Heart right ventricle (tissue), 16 donors: Measurements from ENCODE around the gene TTC9. TPM values are rescaled to one million over a fixed set of nuclear protein-coding genes. Genes with fewer than 3 reads are reported as not detected.

ENCODE experiments used
- ATAC-seq, 8 donors: fragments of 200-7000 bp; cut with Tn5 transposase; one replicate each; pipeline ENCODE4 v1.9.1; 2020; ENCODE audit warnings: mild to moderate bottlenecking in 8 of 8, moderate library complexity in 8 of 8, moderate number of reproducible peaks in 1 of 8
- DNase-seq, 2 donors: peaks; one replicate each; pipeline ENCODE4 v3.0.0-alpha.2; 2020
- H3K27ac ChIP-seq, 10 donors: fragments of 200-600 bp; sonication (generic) in 2 of 10; one replicate each; pipeline versions ENCODE4 v1.5.0 to v1.8.0; 2020 to 2022; ENCODE audit warnings: mild to moderate bottlenecking in 3 of 10
- H3K27me3 ChIP-seq, 7 donors: fragments of 200-600 bp; one replicate each; pipeline ENCODE4 v1.8.0; 2021 to 2022; ENCODE audit warnings: mild to moderate bottlenecking in 2 of 7
- H3K36me3 ChIP-seq, 9 donors: fragments of 200-600 bp; sonication (generic) in 1 of 9; one replicate each; pipeline versions ENCODE4 v1.5.0 to v1.8.0; 2020 to 2022; ENCODE audit warnings: mild to moderate bottlenecking in 2 of 9
- H3K4me1 ChIP-seq, 9 donors: fragments of 200-600 bp; sonication (generic) in 1 of 9; one replicate each; pipeline versions ENCODE4 v1.5.0 to v1.8.0; 2020 to 2022; ENCODE audit warnings: mild to moderate bottlenecking in 4 of 9
- H3K4me3 ChIP-seq, 10 donors: fragments of 200-600 bp; sonication (generic) in 2 of 10; one replicate each; pipeline versions ENCODE4 v1.5.0 to v1.8.0; 2020 to 2022; ENCODE audit warnings: mild to moderate bottlenecking in 7 of 10, moderate library complexity in 2 of 10
- H3K9me3 ChIP-seq, 11 donors: fragments of 200-600 bp in 10 of 11; sonication (generic) in 2 of 11; one replicate each; pipeline versions ENCODE4 v1.5.0 to v1.8.0; 2013 to 2022; ENCODE audit warnings: mild to moderate bottlenecking in 2 of 11, control low read depth in 1 of 11, moderate library complexity in 1 of 11
- WGBS, 2 donors: extraction: QIAGEN DNeasy Blood & Tissue Kit; methylation state at CpG; one replicate each; pipeline ENCODE4 v1.1.7; 2013; ENCODE audit warnings: inconsistent platforms in 1 of 2; 5-methylcytosine and 5-hydroxymethylcytosine counted together
- intact Hi-C, 10 donors: fragments of 100-400 bp; cut with DNase I; formaldehyde crosslinking; loops; one replicate each; pipeline versions ENCODE4 v1.11.1 to v1.14.2; 2022
- polyA plus RNA-seq, 2 donors: library from polyadenylated mRNA; stranded (reverse); fragments of 200-250 nt; gene quantifications; one replicate each; pipeline ENCODE4 v1.2.3, GENCODE V29; 2013
- total RNA-seq, 10 donors: library from RNA; stranded (reverse); fragmentation: NEBNext Ultra II Directional in 3 of 10; extraction: Animal tissue kit (Norgen Biotek cat#: 25700) in 3 of 10; gene quantifications; one replicate each; pipeline versions ENCODE4 v1.2.1 to v1.2.4, GENCODE V29; 2021 to 2023
- TF ChIP-seq, protein P1 (sequence below), 9 donors: fragments of 200-600 bp; sonication (generic) in 2 of 9; IDR thresholded peaks; one replicate each; pipeline versions ENCODE4 v1.5.0 to v1.8.0; 2021 to 2022; ENCODE audit warnings: antibody characterized with exemption in 9 of 9, mild to moderate bottlenecking in 5 of 9, moderate library complexity in 1 of 9
- donor health status: Arrhythmogenic right ventricular cardiomyopathy.
- donor health status: ischemic (EF 13 %, LVEDD 7.1; RV severe dilation, severe dysfunction).
- donor health status: healthy with polysubstance abuse.
- donor health status: DM: no; HTN: yes; CAD: no.
- donor health status: DM: no; HTN: no; CAD: no.
- donor health status: ischemic (EF 25% LVEDD 6.9; RV normal size, moderate dysfunction).
- donor health status: ischemic (EF 25% LVEDD 5.7; RV mildly dilated, moderate dysfunction).
- donor health status: healthy.
- donor health status: DM: yes; HTN: yes; CAD: no.
- donor health status: Ischemic cardiomyopathy.
- donor health status: ischemic (EF 35%, LVEDD 5.7; RV mildly dilated, moderate dysfunction).
- donor health status: nonischemic (EF 11% LVEDD 7.7; RV severe dilation, severe dysfunction).
- donor health status: DM: yes; HTN: yes; CAD: no.
- donor health status: PGD.
- donor health status: ischemic (EF 29% LVEDD 5.4; RV normal size, mild dysfunction).
- donor health status: nonischemic (EF 23%, LVEDD 6.1; RV moderate dilation, normal function).

Gene TTC9
- total and polyA plus RNA-seq, 12 donors, result 0.22 to 2.9 (median 1.1) TPM

DNA sequence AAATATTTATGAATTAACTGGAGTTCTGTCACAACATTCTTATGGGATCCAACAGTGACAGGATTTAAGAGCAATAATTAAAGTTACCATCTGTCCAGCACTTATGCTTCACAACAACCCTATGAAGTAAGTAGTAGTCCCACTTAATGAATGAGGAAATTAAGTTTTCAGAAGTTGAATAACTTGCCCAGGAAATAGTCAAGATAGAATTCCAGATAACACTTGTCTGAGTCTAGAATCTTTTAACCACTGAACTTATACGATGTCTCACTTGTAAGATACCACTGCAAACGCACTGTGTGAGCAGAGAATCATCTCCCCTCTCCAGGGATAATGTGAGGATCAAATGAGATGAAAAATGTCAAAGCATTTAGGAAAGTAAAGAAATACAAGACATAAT is 3.3 kb upstream of the TTC9 start:
- TF ChIP-seq, protein P1, sequence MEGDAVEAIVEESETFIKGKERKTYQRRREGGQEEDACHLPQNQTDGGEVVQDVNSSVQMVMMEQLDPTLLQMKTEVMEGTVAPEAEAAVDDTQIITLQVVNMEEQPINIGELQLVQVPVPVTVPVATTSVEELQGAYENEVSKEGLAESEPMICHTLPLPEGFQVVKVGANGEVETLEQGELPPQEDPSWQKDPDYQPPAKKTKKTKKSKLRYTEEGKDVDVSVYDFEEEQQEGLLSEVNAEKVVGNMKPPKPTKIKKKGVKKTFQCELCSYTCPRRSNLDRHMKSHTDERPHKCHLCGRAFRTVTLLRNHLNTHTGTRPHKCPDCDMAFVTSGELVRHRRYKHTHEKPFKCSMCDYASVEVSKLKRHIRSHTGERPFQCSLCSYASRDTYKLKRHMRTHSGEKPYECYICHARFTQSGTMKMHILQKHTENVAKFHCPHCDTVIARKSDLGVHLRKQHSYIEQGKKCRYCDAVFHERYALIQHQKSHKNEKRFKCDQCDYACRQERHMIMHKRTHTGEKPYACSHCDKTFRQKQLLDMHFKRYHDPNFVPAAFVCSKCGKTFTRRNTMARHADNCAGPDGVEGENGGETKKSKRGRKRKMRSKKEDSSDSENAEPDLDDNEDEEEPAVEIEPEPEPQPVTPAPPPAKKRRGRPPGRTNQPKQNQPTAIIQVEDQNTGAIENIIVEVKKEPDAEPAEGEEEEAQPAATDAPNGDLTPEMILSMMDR (IDR thresholded peaks at IDR 0.05), result no peak
- WGBS, 2 donors, result 64 to 75% methylated on average over 2 of the region's 2 CpGs
- peaks cover 0 to 20% (median 15%) of the 10 kb centered on the region in 9 donors for H3K4me1 ChIP-seq
- peaks cover 0 to 6% (median 0%) of the 10 kb centered on the region in 11 donors for H3K9me3 ChIP-seq
- no peak overlapping the region for H3K27ac ChIP-seq
- peaks cover 0 to 57% (median 32%) of the 10 kb centered on the region in 7 donors for H3K27me3 ChIP-seq
- no peak for DNase-seq
- intact Hi-C loops, result loop anchor here in 1 of 10 donors (10.0 kb wide), 1 partner anchor 166 kb away; the partner anchor contains the start of gene MAP3K9
- H3K36me3 ChIP-seq, result no peaks in the 10 kb centered on the region
- no peak overlapping the region for H3K4me3 ChIP-seq
- no peak for ATAC-seq

DNA sequence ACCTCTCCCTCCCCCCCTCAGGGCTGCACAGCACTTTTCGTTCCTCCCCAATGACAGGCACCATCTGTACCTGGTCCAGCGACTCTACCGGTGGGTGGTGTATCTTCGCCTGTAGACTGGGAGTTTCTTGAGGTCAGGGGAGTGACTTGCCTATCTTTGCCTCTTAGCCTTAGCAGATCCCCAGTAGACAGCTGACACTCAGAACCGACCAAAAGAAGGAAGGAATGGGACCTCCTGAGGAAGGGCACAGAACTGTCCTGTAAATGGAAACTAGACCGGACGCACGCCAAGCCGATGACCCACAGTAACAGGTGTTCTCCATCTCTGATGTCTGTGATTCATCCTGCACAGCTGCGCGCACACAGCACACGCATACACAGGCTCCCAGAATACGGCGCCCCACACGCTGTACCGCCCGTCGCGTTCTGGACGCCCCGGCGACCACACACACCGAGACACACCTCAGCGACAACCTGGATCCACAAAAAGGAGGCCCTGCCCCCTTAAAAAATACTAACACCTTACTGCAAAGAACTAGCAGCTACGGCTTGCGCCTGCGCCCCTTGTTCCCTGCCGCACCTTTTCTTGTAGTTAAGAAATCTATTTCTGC is 673 bp upstream of the TTC9 start:
- TF ChIP-seq, protein P1 (IDR thresholded peaks at IDR 0.05), result no peak
- no peak overlapping the region for H3K27ac ChIP-seq
- peaks cover 0 to 74% (median 28%) of the 10 kb centered on the region in 7 donors for H3K27me3 ChIP-seq
- WGBS, 2 donors, result 1% methylated on average over 28 of the region's 28 CpGs
- H3K9me3 ChIP-seq, result peaks cover 0 to 2% (median 0%) of the 10 kb centered on the region in 11 donors
- intact Hi-C loops, result no loop called here
- no peaks in the 10 kb centered on the region for H3K36me3 ChIP-seq
- ATAC-seq (peak in 7 of 8 donors; percentile 49 to 87 (median 65)), DNase-seq (no peak)
- peak overlapping the region; percentile 25 to 87 (median 66) for H3K4me3 ChIP-seq
- H3K4me1 ChIP-seq, result peaks cover 0 to 24% (median 15%) of the 10 kb centered on the region in 9 donors

GRCh38 chr14:70642303-70643235 is 853 bp downstream of the TTC9 start:
- 6 to 10% methylated on average over 50 to 51 of the region's 51 CpGs for WGBS, 2 donors

GRCh38 chr14:70643967-70644366 is 2.3 kb downstream of the TTC9 start:
- TF ChIP-seq, protein P1 (IDR thresholded peaks at IDR 0.05), result no peak
- Histone ChIP-seq H3K27ac (no peak overlapping the region), H3K27me3 (peaks cover 0 to 57% (median 18%) of the 10 kb centered on the region in 7 donors), H3K36me3 (no peaks in the 10 kb centered on the region), H3K4me3 (no peak overlapping the region), H3K4me1 (peaks cover 0 to 37% (median 16%) of the 10 kb centered on the region in 9 donors), H3K9me3 (no peaks in the 10 kb centered on the region)
- no peak for ATAC-seq
- intact Hi-C loops, result no loop called here
- DNase-seq, result no peak
- WGBS, 2 donors, result 74 to 89% methylated on average over 5 of the region's 5 CpGs

More at GRCh38 chr14:70642303-70643235, 853 bp downstream of the TTC9 start:
- ATAC-seq (peak in 6 of 8 donors; percentile 5 to 40 (median 28)), DNase-seq (no peak)
- TF ChIP-seq, protein P1 (IDR thresholded peaks at IDR 0.05), result no peak
- Histone ChIP-seq H3K4me3 (peak overlapping the region; percentile 50 to 87 (median 66)), H3K27ac (peak overlapping the region in 4 of 10 donors; percentile 8 to 58 (median 40)), H3K9me3 (no peaks in the 10 kb centered on the region), H3K36me3 (no peaks in the 10 kb centered on the region), H3K27me3 (peaks cover 0 to 68% (median 26%) of the 10 kb centered on the region in 7 donors), H3K4me1 (peaks cover 0 to 24% (median 16%) of the 10 kb centered on the region in 9 donors)
- intact Hi-C loops, result no loop called here
